DOHH2 (cell line): ENCODE results near the gene SMOC2.

Experiments
- CTCF ChIP-seq: fragments of 200-600 bp; sonication (generic); IDR thresholded peaks from one replicate; pipeline ENCODE4 v1.5.1; 2014; ENCODE audit warnings: antibody characterized with exemption, mild to moderate bottlenecking, low read depth, low read length; ENCODE audit not compliant: poor library complexity, severe bottlenecking
- EZH2phosphoT487 ChIP-seq: fragments of 200-600 bp; sonication (generic); IDR thresholded peaks from 2 replicates; pipeline ENCODE4 v1.6.1; 2017; ENCODE audit warnings: borderline replicate concordance, mild to moderate bottlenecking, antibody characterized with exemption, low read length, moderate library complexity, mixed read lengths

GRCh38 chr6:168396561-168396960 lies 44.4 kb upstream of the SMOC2 start:
- TF ChIP-seq CTCF, result no peak
- no peak for TF ChIP-seq EZH2phosphoT487
